ENCODE measurements around the gene ARSD.
"Not testable (repeated sequence)": the region's sequence is repeated elsewhere in the genome, so short reads cannot be mapped to it uniquely, and the experiment has no call there.

GRCh38 chrX:2937942-2938341 is 8.8 kb upstream of the ARSD start:
- not testable (repeated sequence) for TF ChIP-seq CTCF (IDR thresholded peaks at IDR 0.05; ENCODE audit: low read length); EZH2 (IDR thresholded peaks at IDR 0.05; ENCODE audit: borderline replicate concordance, low read length)
